Peyer's patch (tissue), 4 donors: Measurements from ENCODE around the gene STRN4. TPM values are rescaled to one million over a fixed set of nuclear protein-coding genes. Genes with fewer than 3 reads are reported as not detected.

Source experiments
- DNase-seq, 3 donors: peaks; one replicate each; pipeline ENCODE4 v3.0.0-alpha.2; 2017 to 2019
- H3K27ac ChIP-seq, 4 donors: fragments of 200-600 bp; sonication (generic); one replicate each; pipeline ENCODE4 v1.5.1; 2016 to 2019
- H3K27me3 ChIP-seq, 2 donors: fragments of 200-600 bp; sonication (generic); one replicate each; pipeline ENCODE4 v1.5.1; 2019
- H3K36me3 ChIP-seq, 3 donors: fragments of 200-600 bp; sonication (generic); one replicate each; pipeline ENCODE4 v1.5.1; 2016 to 2019
- H3K4me1 ChIP-seq, 4 donors: fragments of 200-600 bp; sonication (generic); one replicate each; pipeline ENCODE4 v1.5.1; 2016 to 2019
- H3K4me3 ChIP-seq, 4 donors: fragments of 200-600 bp; sonication (generic); 1 replicate in 3 of 4; 2 replicates in 1 of 4; pipeline ENCODE4 v1.5.1; 2016 to 2019; ENCODE audit warnings: mild to moderate bottlenecking in 1 of 4
- H3K9me3 ChIP-seq, 4 donors: fragments of 200-600 bp; sonication (generic); one replicate each; pipeline ENCODE4 v1.5.1; 2016 to 2019; ENCODE audit warnings: mild to moderate bottlenecking in 1 of 4
- CTCF ChIP-seq, 6 experiments: fragments of 450-650 bp in 4 of 6; fragments of 200-600 bp in 2 of 6; sonication (generic) in 1 of 6; IDR thresholded peaks; one replicate each; pipeline ENCODE4 v1.5.1; 2017 to 2019; ENCODE audit warnings: antibody characterized with exemption in 6 of 6, mild to moderate bottlenecking in 3 of 6, moderate library complexity in 1 of 6
- POLR2A ChIP-seq, 2 donors: fragments of 450-650 bp; IDR thresholded peaks; one replicate each; pipeline ENCODE4 v1.5.1; 2017; ENCODE audit warnings: antibody characterized with exemption in 2 of 2, mild to moderate bottlenecking in 2 of 2, moderate library complexity in 2 of 2
- total RNA-seq, 4 donors: library from RNA; depleted of rRNA; stranded (reverse); fragments of >200 nt; gene quantifications; one replicate each; pipeline ENCODE4 v1.1.0, GENCODE V29; 2016

STRN4 gene
- total RNA-seq, 4 donors from 2014 or later, result 80.9 to 146 (median 116) TPM

- no peaks in the 10 kb centered on the region for H3K27me3 ChIP-seq
- no peak for DNase-seq
- peak overlapping the region in 2 of 4 donors; percentile 5 to 23 for H3K27ac ChIP-seq
- no peaks in the 10 kb centered on the region for H3K9me3 ChIP-seq
- peaks cover 2 to 87% (median 6%) of the 10 kb centered on the region in 3 donors for H3K36me3 ChIP-seq
- peaks cover 0 to 4% (median 0%) of the 10 kb centered on the region in 4 donors for H3K4me1 ChIP-seq
- no peak for TF ChIP-seq POLR2A (IDR thresholded peaks at IDR 0.05)
- no peak overlapping the region for H3K4me3 ChIP-seq
These were observed 49.4 kb downstream of the STRN4 start for GRCh38 chr19:46696866-46697203.

- peaks cover 0 to 4% (median 0%) of the 10 kb centered on the region in 4 donors for H3K4me1 ChIP-seq
- peaks cover 0 to 87% (median 6%) of the 10 kb centered on the region in 3 donors for H3K36me3 ChIP-seq
- no peak overlapping the region for H3K4me3 ChIP-seq
- no peaks in the 10 kb centered on the region for H3K27me3 ChIP-seq
- DNase-seq, result no peak
- no peak for TF ChIP-seq CTCF (IDR thresholded peaks at IDR 0.05)
- H3K9me3 ChIP-seq, result no peaks in the 10 kb centered on the region
- no peak overlapping the region for H3K27ac ChIP-seq
These were observed 50.2 kb downstream of the STRN4 start for GRCh38 chr19:46696052-46696451.

GRCh38 chr19:46693760-46694159 is 52.5 kb downstream of the STRN4 start:
- Histone ChIP-seq H3K9me3 (no peaks in the 10 kb centered on the region), H3K36me3 (peaks cover 0 to 87% (median 6%) of the 10 kb centered on the region in 3 donors), H3K27ac (no peak overlapping the region), H3K4me3 (no peak overlapping the region), H3K4me1 (peaks cover 0 to 4% (median 0%) of the 10 kb centered on the region in 4 donors), H3K27me3 (no peaks in the 10 kb centered on the region)
- no peak for TF ChIP-seq CTCF (IDR thresholded peaks at IDR 0.05)
- TF ChIP-seq POLR2A (IDR thresholded peaks at IDR 0.05), result no peak
- DNase-seq, result no peak

- TF ChIP-seq POLR2A (IDR thresholded peaks at IDR 0.05) (no peak), CTCF (IDR thresholded peaks at IDR 0.05) (no peak)
- H3K36me3 ChIP-seq, result peaks cover 0 to 88% (median 6%) of the 10 kb centered on the region in 3 donors
- DNase-seq, result no peak
- no peaks in the 10 kb centered on the region for H3K9me3 ChIP-seq
- H3K4me3 ChIP-seq, result no peak overlapping the region
- peaks cover 0 to 4% (median 0%) of the 10 kb centered on the region in 4 donors for H3K4me1 ChIP-seq
- H3K27me3 ChIP-seq, result no peaks in the 10 kb centered on the region
- H3K27ac ChIP-seq, result no peak overlapping the region
These were observed 53.1 kb downstream of the STRN4 start for GRCh38 chr19:46692918-46693722.

DNA sequence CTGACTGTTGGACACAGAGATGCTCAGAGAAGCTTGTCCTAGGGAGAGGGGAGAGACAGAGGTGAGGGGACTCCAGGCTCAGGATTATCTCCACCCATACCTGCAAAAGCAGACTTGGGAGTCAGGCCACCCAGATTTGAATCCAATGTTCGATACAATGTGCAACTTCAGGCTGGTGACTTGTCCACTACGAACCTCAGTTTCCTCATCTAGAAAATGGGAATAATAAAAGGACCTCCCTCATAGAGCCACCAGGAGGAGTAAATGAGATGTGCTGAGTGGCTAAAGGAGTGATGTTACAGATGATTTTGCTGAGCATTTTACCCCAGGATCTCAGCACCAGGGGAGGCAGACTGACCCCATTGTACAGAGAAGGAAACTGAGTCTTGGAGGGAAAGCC is 54.3 kb downstream of the STRN4 start:
- H3K36me3 ChIP-seq, result peaks cover 0 to 100% (median 6%) of the 10 kb centered on the region in 3 donors
- no peaks in the 10 kb centered on the region for H3K9me3 ChIP-seq
- no peaks in the 10 kb centered on the region for H3K4me1 ChIP-seq
- H3K27ac ChIP-seq, result no peak overlapping the region
- H3K27me3 ChIP-seq, result no peaks in the 10 kb centered on the region
- H3K4me3 ChIP-seq, result no peak overlapping the region
- no peak for DNase-seq
- TF ChIP-seq CTCF (IDR thresholded peaks at IDR 0.05) (no peak), POLR2A (IDR thresholded peaks at IDR 0.05) (no peak)

DNA sequence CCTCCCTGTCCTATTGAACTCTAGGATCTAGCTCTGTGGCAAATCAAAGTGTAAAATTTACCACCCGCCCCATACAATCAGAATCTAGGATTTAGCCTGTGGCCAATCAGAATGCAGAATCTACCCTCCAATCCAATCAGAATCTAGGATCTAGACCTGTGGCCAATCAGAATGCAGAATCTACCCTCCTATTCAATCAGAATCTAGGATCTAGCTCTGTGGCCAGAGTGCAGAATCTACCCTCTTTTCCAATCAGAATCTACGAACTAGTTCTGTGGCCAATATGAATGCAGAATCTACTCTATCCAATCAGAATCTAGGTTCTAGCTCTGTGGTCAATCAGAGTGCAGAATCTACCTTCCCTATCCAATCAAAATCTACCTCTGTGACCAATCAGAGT is 55.1 kb downstream of the STRN4 start:
- Histone ChIP-seq H3K27ac (no peak overlapping the region), H3K36me3 (peaks cover 0 to 100% (median 6%) of the 10 kb centered on the region in 3 donors), H3K4me3 (no peak overlapping the region), H3K27me3 (no peaks in the 10 kb centered on the region), H3K4me1 (no peaks in the 10 kb centered on the region), H3K9me3 (no peaks in the 10 kb centered on the region)
- DNase-seq, result no peak
- TF ChIP-seq CTCF (IDR thresholded peaks at IDR 0.05), result no peak
- no peak for TF ChIP-seq POLR2A (IDR thresholded peaks at IDR 0.05)
